Activated naive CD8-positive, alpha-beta T cell treated with anti-CD3 and anti-CD28 coated beads, Interleukin-2, amount 10 ng/mL, durations not matched to agents 7 days and 5 days (primary cell): ENCODE results near the gene WWTR1. TPM values are rescaled to one million over a fixed set of nuclear protein-coding genes. Genes with fewer than 3 reads are reported as not detected.

Experiments used
- ATAC-seq: fragments of 150-1000 bp; cut with Tn5 transposase; one replicate; pipeline ENCODE4 v1.10.0; 2021; ENCODE audit warnings: low read depth, moderate library complexity
- POLR2A ChIA-PET: fragments of 350-600 bp; sonication (Branson Sonifier 250); formaldehyde crosslinking; loops from one replicate; lab custom pipeline; 2021; ENCODE audit warnings: antibody characterized with exemption; lab: Charles Lee
- DNase-seq: peaks from one replicate; pipeline ENCODE4 v3.0.0; 2021
- H3K27ac Mint-ChIP-seq: one replicate; pipeline ENCODE4 v1.8.0; 2022; ENCODE audit warnings: mild to moderate bottlenecking, mixed read lengths
- H3K27me3 Mint-ChIP-seq: one replicate; pipeline ENCODE4 v1.8.0; 2022; ENCODE audit warnings: mild to moderate bottlenecking, moderate library complexity, mixed read lengths
- H3K36me3 Mint-ChIP-seq: one replicate; pipeline ENCODE4 v1.8.0; 2021; ENCODE audit warnings: mild to moderate bottlenecking, mixed read lengths
- H3K4me1 Mint-ChIP-seq: one replicate; pipeline ENCODE4 v1.8.0; 2021; ENCODE audit warnings: mixed read lengths
- H3K4me3 Mint-ChIP-seq: one replicate; pipeline ENCODE4 v1.8.0; 2022; ENCODE audit warnings: mild to moderate bottlenecking, moderate library complexity, mixed read lengths
- H3K9me3 Mint-ChIP-seq: one replicate; pipeline ENCODE4 v1.8.0; 2021; ENCODE audit warnings: mixed read lengths
- total RNA-seq, 2 experiments: library from RNA; stranded (reverse); gene quantifications; one replicate each; pipeline ENCODE4 v1.2.3, GENCODE V29; 2021

The WWTR1 gene
- total RNA-seq, 2 experiments from 2014 or later = 0.55 to 0.79 TPM

- Mint-ChIP-seq H3K4me3 (no peak overlapping the region), H3K9me3 (no peaks in the 10 kb centered on the region), H3K4me1 (peaks cover 2% of the 10 kb centered on the region), H3K27me3 (peaks cover 38% of the 10 kb centered on the region), H3K27ac (no peak overlapping the region), H3K36me3 (no peaks in the 10 kb centered on the region)
- DNase-seq (no peak), ATAC-seq (no peak)
- POLR2A ChIA-PET = no interaction called here
Observed at GRCh38 chr3:149588909-149589308, 68.9 kb downstream of the WWTR1 start.

DNA sequence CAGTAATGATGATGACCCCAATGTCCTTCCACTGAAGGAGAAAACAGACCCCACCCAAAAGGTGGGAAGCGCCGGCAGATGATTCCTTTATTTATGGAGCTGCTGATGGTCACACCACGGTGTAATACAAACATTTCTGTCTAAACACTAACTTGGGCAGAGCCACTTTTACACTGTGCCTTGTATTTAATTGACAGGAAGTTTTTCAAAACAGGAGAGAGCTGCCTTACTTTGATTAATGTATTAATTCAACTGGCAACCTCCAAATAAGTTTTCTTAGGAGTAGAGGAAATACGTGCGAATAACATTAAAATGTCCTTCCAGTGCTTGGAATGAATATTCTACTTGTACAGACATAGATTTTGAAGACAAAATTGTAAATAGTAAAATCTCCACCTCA, 70.4 kb downstream of the WWTR1 start:
- Mint-ChIP-seq H3K4me1 (peaks cover 2% of the 10 kb centered on the region), H3K27me3 (peaks cover 40% of the 10 kb centered on the region), H3K9me3 (no peaks in the 10 kb centered on the region), H3K27ac (no peak overlapping the region), H3K36me3 (no peaks in the 10 kb centered on the region), H3K4me3 (no peak overlapping the region)
- ATAC-seq (no peak), DNase-seq (no peak)
- POLR2A ChIA-PET = no interaction called here

GRCh38 chr3:149586871-149587270, 71.0 kb downstream of the WWTR1 start:
- Mint-ChIP-seq H3K27me3 (peaks cover 40% of the 10 kb centered on the region), H3K4me1 (peaks cover 2% of the 10 kb centered on the region), H3K27ac (no peak overlapping the region), H3K36me3 (no peaks in the 10 kb centered on the region), H3K4me3 (no peak overlapping the region), H3K9me3 (no peaks in the 10 kb centered on the region)
- ATAC-seq = no peak
- POLR2A ChIA-PET = no interaction called here
- DNase-seq = no peak

GRCh38 chr3:149585401-149585726, 72.5 kb downstream of the WWTR1 start:
- DNase-seq (no peak), ATAC-seq (no peak)
- H3K27ac Mint-ChIP-seq = no peak overlapping the region
- H3K36me3 Mint-ChIP-seq = no peaks in the 10 kb centered on the region
- H3K9me3 Mint-ChIP-seq = no peaks in the 10 kb centered on the region
- POLR2A ChIA-PET = no interaction called here
- H3K4me1 Mint-ChIP-seq = peaks cover 2% of the 10 kb centered on the region
- no peak overlapping the region for H3K4me3 Mint-ChIP-seq
- H3K27me3 Mint-ChIP-seq = peaks cover 41% of the 10 kb centered on the region

DNA sequence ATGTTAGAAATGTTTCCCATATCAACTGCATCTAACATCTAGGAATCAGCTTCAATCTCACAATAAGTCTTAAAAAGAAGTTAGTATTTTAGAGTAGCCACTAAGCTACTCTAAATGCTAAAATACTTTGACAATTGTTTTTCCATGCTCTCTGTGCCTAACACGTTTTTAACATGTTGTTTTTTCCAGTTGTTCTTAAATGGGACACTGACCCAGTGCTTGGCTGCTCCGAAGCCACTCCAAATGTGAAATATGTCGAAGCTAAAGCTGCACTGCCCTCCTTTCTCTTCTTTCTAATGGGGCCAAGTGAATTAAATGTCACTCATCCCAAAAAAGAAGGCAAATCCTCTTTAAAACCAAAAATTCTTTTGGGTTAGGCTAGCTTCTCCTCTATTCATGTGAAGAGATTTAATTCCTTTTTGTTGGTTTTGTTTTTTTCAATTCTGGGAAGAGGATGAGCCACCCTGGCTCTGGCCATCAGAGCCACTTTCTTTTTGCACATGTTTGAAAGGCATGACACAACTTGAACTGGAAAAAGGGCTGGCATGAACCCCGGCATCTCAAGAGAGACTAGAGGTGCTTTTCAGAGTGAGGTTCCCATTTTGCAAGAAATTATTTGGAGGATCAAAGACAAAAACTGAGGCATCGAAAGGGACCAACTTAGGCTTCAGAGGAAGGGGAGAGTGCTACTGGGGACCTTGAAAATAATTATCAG, 73.7 kb downstream of the WWTR1 start:
- Mint-ChIP-seq H3K9me3 (no peaks in the 10 kb centered on the region), H3K36me3 (no peaks in the 10 kb centered on the region), H3K27ac (no peak overlapping the region), H3K27me3 (peaks cover 37% of the 10 kb centered on the region), H3K4me3 (no peak overlapping the region), H3K4me1 (peaks cover 3% of the 10 kb centered on the region)
- DNase-seq (no peak), ATAC-seq (no peak)
- POLR2A ChIA-PET = no interaction called here

DNA sequence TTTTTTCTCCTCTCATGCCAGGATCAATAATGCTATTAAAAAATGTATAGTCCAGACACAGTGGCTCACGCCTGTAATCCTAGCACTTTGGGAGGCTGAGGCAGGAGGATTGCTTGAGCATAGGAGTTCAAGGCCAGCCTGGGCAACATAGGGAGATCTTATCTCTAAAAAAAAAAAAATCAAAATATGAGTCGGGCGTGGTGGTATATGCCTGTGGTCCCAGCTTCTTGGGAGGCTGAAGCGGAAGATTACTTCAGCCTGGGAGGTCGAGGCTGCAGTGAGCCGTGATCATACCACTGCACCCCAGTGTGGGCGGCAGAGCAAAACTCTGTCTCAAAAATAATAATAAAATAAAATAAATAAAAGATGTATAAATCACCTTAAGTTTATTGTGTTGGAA, 75.4 kb downstream of the WWTR1 start:
- Mint-ChIP-seq H3K4me1 (peaks cover 3% of the 10 kb centered on the region), H3K9me3 (no peaks in the 10 kb centered on the region), H3K27ac (no peak overlapping the region), H3K4me3 (no peak overlapping the region), H3K36me3 (no peaks in the 10 kb centered on the region), H3K27me3 (peaks cover 30% of the 10 kb centered on the region)
- ATAC-seq = no peak
- no peak for DNase-seq
- POLR2A ChIA-PET = no interaction called here

DNA sequence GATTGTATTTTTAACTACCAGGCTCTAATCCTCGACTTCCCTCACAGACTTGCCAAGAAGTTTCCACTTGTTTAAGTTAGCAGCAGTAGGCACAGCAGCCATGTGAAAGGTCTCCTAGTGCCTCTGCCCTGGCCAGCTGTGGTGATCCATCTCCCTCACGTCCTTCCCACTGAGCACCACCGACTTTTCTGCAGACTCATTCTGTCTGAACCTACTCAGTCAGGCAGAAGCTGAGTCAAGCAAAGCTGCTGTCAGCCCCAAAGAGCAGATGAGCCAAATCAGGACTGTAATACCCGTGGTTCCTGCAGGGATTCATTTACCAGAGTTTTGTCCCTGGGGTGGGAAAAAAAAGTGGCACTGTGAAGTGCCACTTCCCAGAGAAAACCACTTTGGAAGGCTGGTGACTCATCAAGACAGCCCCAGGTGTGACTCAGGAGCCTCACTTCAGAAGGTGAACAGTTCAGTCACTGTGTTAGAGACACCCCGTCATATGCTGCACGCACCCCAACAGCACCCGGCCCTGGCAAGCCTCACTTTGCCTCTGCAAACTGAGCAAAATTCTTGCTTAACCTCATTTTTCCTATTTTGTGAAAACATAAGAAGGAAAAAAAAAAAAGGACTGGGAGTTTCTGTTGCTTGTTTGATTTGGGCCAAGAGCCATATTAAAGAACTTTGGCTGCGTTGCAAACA, 76.0 kb downstream of the WWTR1 start:
- H3K36me3 Mint-ChIP-seq = no peaks in the 10 kb centered on the region
- H3K4me1 Mint-ChIP-seq = peaks cover 3% of the 10 kb centered on the region
- DNase-seq = no peak
- POLR2A ChIA-PET = no interaction called here
- no peaks in the 10 kb centered on the region for H3K9me3 Mint-ChIP-seq
- peaks cover 25% of the 10 kb centered on the region for H3K27me3 Mint-ChIP-seq
- H3K27ac Mint-ChIP-seq = no peak overlapping the region
- no peak overlapping the region for H3K4me3 Mint-ChIP-seq
- ATAC-seq = no peak

- DNase-seq (no peak), ATAC-seq (no peak)
- Mint-ChIP-seq H3K36me3 (no peaks in the 10 kb centered on the region), H3K4me1 (peaks cover 5% of the 10 kb centered on the region), H3K4me3 (no peak overlapping the region), H3K27me3 (peaks cover 21% of the 10 kb centered on the region), H3K9me3 (no peaks in the 10 kb centered on the region), H3K27ac (no peak overlapping the region)
- POLR2A ChIA-PET = no interaction called here
Observed at GRCh38 chr3:149581248-149581647, 76.6 kb downstream of the WWTR1 start.

DNA sequence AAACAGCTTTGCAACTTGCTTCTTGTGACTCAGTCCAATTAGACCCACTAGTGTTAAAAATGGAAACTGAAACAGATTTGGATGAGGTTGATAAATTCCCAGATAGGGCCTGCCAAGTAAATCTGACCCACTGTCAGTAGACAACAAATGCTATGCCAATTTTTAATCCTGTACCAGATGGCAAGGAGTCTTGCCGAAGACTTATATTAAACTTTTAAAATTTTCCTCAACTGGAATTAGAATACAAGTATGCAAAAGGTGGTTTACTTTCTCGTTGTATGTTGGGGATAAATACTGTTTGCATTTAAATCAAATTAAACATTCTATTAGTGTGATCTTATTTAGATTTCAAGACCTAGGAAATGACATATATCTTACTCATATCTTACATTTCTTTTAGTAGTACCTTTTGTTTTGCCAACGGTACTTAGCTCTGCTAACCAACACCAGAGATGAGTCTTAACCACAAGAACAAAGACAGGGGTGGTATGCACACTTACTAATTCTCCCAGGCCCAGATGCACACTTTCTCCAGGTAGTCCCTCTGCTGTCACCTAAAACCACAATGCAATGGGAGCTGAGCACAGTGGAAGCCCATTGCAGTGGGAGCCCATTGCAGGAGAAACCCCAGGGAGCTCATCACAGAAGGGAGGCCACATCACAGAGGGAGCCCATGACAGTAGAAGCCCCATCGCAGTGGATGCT, 77.8 kb downstream of the WWTR1 start:
- Mint-ChIP-seq H3K36me3 (no peaks in the 10 kb centered on the region), H3K9me3 (no peaks in the 10 kb centered on the region), H3K27ac (no peak overlapping the region), H3K27me3 (peaks cover 11% of the 10 kb centered on the region), H3K4me1 (peaks cover 9% of the 10 kb centered on the region), H3K4me3 (no peak overlapping the region)
- DNase-seq (no peak), ATAC-seq (no peak)
- POLR2A ChIA-PET = no interaction called here

- H3K27ac Mint-ChIP-seq = no peak overlapping the region
- no peak for DNase-seq
- peaks cover 13% of the 10 kb centered on the region for H3K4me1 Mint-ChIP-seq
- ATAC-seq = no peak
- POLR2A ChIA-PET = no interaction called here
- peaks cover 9% of the 10 kb centered on the region for H3K27me3 Mint-ChIP-seq
- H3K36me3 Mint-ChIP-seq = peaks cover 4% of the 10 kb centered on the region
- H3K9me3 Mint-ChIP-seq = peaks cover 4% of the 10 kb centered on the region
- no peak overlapping the region for H3K4me3 Mint-ChIP-seq
Observed at GRCh38 chr3:149579161-149579560, 78.7 kb downstream of the WWTR1 start.

DNA sequence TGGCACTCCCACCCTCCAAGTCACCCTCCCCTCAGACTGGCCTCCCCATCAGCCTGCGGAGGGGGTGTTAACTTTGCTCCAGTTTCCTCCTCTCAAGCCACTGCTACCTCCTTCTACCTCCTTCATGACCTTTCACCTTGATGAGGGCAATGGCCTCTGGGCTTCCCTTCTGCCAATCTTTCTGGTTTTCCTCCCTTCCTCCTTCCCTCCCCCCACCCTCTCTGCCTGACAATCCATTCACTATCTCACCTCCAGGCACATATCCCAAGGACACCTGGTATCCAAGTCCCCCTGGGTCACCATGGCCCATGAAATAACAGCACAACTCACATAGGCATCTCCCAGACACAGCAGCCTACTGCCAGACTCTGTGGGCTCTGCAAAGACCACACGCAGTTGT, 80.0 kb downstream of the WWTR1 start:
- Mint-ChIP-seq H3K4me1 (peaks cover 14% of the 10 kb centered on the region), H3K4me3 (no peak overlapping the region), H3K9me3 (peaks cover 6% of the 10 kb centered on the region), H3K27me3 (peaks cover 5% of the 10 kb centered on the region), H3K27ac (no peak overlapping the region), H3K36me3 (peaks cover 7% of the 10 kb centered on the region)
- DNase-seq = no peak
- POLR2A ChIA-PET = no interaction called here
- ATAC-seq = no peak

GRCh38 chr3:149575961-149576564, 81.8 kb downstream of the WWTR1 start:
- ATAC-seq (no peak), DNase-seq (no peak)
- no peak overlapping the region for H3K27ac Mint-ChIP-seq
- H3K36me3 Mint-ChIP-seq = peaks cover 7% of the 10 kb centered on the region
- peaks cover 14% of the 10 kb centered on the region for H3K4me1 Mint-ChIP-seq
- no peak overlapping the region for H3K4me3 Mint-ChIP-seq
- POLR2A ChIA-PET = no interaction called here
- peaks cover 2% of the 10 kb centered on the region for H3K27me3 Mint-ChIP-seq
- peaks cover 6% of the 10 kb centered on the region for H3K9me3 Mint-ChIP-seq

DNA sequence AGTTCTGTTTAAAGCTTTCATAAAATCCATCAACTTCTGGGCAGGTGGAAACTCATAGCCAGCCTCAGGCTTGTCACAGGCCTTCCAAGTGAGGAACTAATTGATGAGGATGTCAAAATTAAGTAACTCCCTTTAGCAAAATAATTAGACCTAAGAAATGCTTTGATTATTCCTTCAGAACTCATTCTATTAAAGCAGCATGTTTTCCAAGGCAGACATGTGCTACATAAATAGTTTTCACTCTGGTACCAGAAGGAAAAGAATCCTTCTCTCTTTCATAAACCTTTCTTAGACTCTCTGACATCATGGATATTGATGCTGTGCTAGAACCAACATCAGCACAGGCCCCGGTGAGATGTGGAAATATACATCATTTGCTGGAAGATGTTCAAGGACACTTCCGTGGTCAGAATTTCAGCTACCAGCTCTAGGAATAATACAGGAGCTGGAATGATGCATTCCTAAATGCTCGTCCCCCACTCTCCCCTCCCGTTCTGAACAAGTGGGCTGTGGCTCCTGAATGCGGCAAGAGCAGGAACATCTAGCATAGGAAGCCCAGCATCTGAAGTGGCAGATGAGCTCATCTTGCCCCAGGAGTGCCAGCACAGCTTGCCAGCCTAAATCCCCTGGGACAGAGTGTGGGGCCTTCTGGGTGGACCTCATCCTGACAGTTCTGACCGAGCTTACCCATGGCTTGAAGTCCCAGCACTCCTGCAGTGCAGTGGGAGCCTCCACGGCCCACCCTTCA, 82.4 kb downstream of the WWTR1 start:
- POLR2A ChIA-PET = interaction anchor here (0.7 kb wide), 1 partner anchor 53 kb away, joined by 3 read pairs; no protein-coding TSS in a partner anchor
- DNase-seq (no peak), ATAC-seq (no peak)
- peaks cover 7% of the 10 kb centered on the region for H3K36me3 Mint-ChIP-seq
- peaks cover 6% of the 10 kb centered on the region for H3K9me3 Mint-ChIP-seq
- peaks cover 2% of the 10 kb centered on the region for H3K27me3 Mint-ChIP-seq
- peaks cover 16% of the 10 kb centered on the region for H3K4me1 Mint-ChIP-seq
- no peak overlapping the region for H3K27ac Mint-ChIP-seq
- no peak overlapping the region for H3K4me3 Mint-ChIP-seq
